Caco-2 (cell line): ENCODE results near the gene FASTKD1. TPM values are rescaled to one million over a fixed set of nuclear protein-coding genes. Genes with fewer than 3 reads are reported as not detected.

Experiments used
- BruUV-seq: library from RNA; stranded (reverse); fragments of 400-500 nt; replicated peaks from 2 replicates; lab custom pipeline; 2021; lab: Mats Ljungman, UMichigan
- CTCF ChIA-PET: fragments of 300-600 bp; sonication (Branson Sonifier 250); formaldehyde crosslinking; loops from one replicate; lab custom pipeline; 2022; ENCODE audit warnings: antibody characterized with exemption; lab: Charles Lee
- POLR2A ChIA-PET: fragments of 300-600 bp; sonication (Branson Sonifier 250); formaldehyde crosslinking; loops from one replicate; lab custom pipeline; 2022; ENCODE audit warnings: antibody characterized with exemption; lab: Charles Lee
- DNase-seq, 2 experiments: peaks; one replicate each; pipeline versions ENCODE4 v3.0.0 to v3.0.0-alpha.2; 2020 to 2022
- H3K27me3 ChIP-seq: replicated peaks from 2 replicates; pipeline ENCODE4 v1.6.0; 2011; ENCODE audit warnings: low read length; ENCODE audit not compliant: control insufficient read depth, insufficient read depth
- H3K36me3 ChIP-seq: 2 replicates; pipeline ENCODE4 v1.5.1; 2011; ENCODE audit warnings: low read length; ENCODE audit not compliant: control insufficient read depth, insufficient read depth
- H3K4me1 ChIP-seq: fragments of 250-450 bp; sonication (Bioruptor Pico); 2 replicates; pipeline ENCODE4 v1.5.1; 2020; ENCODE audit warnings: mild to moderate bottlenecking
- H3K4me3 ChIP-seq: 2 replicates; pipeline ENCODE4 v1.5.1; 2011; ENCODE audit warnings: low read depth, mild to moderate bottlenecking, control low read depth, low read length
- H3K9me3 ChIP-seq: fragments of 250-450 bp; sonication (Bioruptor Pico); 2 replicates; pipeline ENCODE4 v1.5.1; 2020; ENCODE audit warnings: mild to moderate bottlenecking, moderate library complexity
- H3K27ac Mint-ChIP-seq: one replicate; pipeline ENCODE4 v1.8.0; 2022; ENCODE audit warnings: mixed read lengths; ENCODE audit not compliant: unreplicated experiment
- H3K27me3 Mint-ChIP-seq: one replicate; pipeline ENCODE4 v1.8.0; 2022; ENCODE audit warnings: mixed read lengths; ENCODE audit not compliant: insufficient read depth, unreplicated experiment
- H3K36me3 Mint-ChIP-seq: one replicate; pipeline ENCODE4 v1.8.0; 2022; ENCODE audit warnings: mild to moderate bottlenecking, mixed read lengths; ENCODE audit not compliant: insufficient read depth, unreplicated experiment
- H3K4me1 Mint-ChIP-seq: one replicate; pipeline ENCODE4 v1.8.0; 2022; ENCODE audit warnings: low read depth, mixed read lengths; ENCODE audit not compliant: unreplicated experiment
- H3K4me3 Mint-ChIP-seq: one replicate; pipeline ENCODE4 v1.8.0; 2022; ENCODE audit warnings: mild to moderate bottlenecking, moderate library complexity, mixed read lengths; ENCODE audit not compliant: unreplicated experiment
- H3K9me3 Mint-ChIP-seq: one replicate; pipeline ENCODE4 v1.8.0; 2022; ENCODE audit warnings: mixed read lengths; ENCODE audit not compliant: unreplicated experiment
- CTCF ChIP-seq, 2 experiments: fragments of 200-600 bp in 1 of 2; IDR thresholded peaks; 1 replicate in 1 of 2; 2 replicates in 1 of 2; pipeline versions ENCODE4 v1.5.1 to v1.8.0; 2011 to 2022; ENCODE audit warnings: antibody characterized with exemption in 1 of 2, control low read depth in 1 of 2, inconsistent platforms in 1 of 2, low read depth in 1 of 2, low read length in 1 of 2, mild to moderate bottlenecking in 1 of 2, moderate library complexity in 1 of 2; ENCODE audit not compliant: insufficient read depth in 1 of 2, severe bottlenecking in 1 of 2, unreplicated experiment in 1 of 2
- intact Hi-C: fragments of 100-400 bp; cut with micrococcal nuclease; formaldehyde crosslinking; loops from one replicate; pipeline ENCODE4 v1.10.0; 2022; ENCODE audit not compliant: unreplicated experiment
- total RNA-seq: library from RNA; stranded (reverse); gene quantifications from 2 replicates; pipeline ENCODE4 v1.2.3, GENCODE V29; 2022

The FASTKD1 gene
- total RNA-seq, 1 experiment from 2014 or later, result 27.6 TPM

GRCh38 chr2:169509298-169509885 lies 64.3 kb downstream of the FASTKD1 start, which contains the start of gene KLHL41:
Gene KLHL41, plus strand, starts transcription at chr2:169509702. Its CDS starts 77 bp downstream, at chr2:169509779.
- H3K4me1 ChIP-seq, result no peaks in the 10 kb centered on the region; the same call in none of the 2 replicates
- no peak within 1 kb of the TSS for H3K4me3 Mint-ChIP-seq
- no peak for TF ChIP-seq CTCF (IDR thresholded peaks at IDR 0.05; ENCODE audit: insufficient read depth in 1 of 2, low read depth in 1 of 2, low read length in 1 of 2, severe bottlenecking in 1 of 2, unreplicated experiment in 1 of 2)
- H3K27me3 ChIP-seq, result no peaks in the 10 kb centered on the region
- H3K9me3 ChIP-seq, result no peaks in the 10 kb centered on the region
- BruUV-seq, result no TSS peak
- DNase-seq, result no peak
- POLR2A ChIA-PET, result no interaction called here
- no peak within 1 kb of the TSS for H3K4me3 ChIP-seq
- no peaks in the 10 kb centered on the region for H3K4me1 Mint-ChIP-seq
- H3K9me3 Mint-ChIP-seq, result no peaks in the 10 kb centered on the region
- CTCF ChIA-PET, result no interaction called here
- intact Hi-C loops, result no loop called here
- H3K36me3 ChIP-seq, result no peaks in the 10 kb centered on the region
- H3K36me3 Mint-ChIP-seq, result no peaks in the 10 kb centered on the region
- no peaks in the 10 kb centered on the region for H3K27me3 Mint-ChIP-seq
- no peak within 1 kb of the TSS for H3K27ac Mint-ChIP-seq

DNA sequence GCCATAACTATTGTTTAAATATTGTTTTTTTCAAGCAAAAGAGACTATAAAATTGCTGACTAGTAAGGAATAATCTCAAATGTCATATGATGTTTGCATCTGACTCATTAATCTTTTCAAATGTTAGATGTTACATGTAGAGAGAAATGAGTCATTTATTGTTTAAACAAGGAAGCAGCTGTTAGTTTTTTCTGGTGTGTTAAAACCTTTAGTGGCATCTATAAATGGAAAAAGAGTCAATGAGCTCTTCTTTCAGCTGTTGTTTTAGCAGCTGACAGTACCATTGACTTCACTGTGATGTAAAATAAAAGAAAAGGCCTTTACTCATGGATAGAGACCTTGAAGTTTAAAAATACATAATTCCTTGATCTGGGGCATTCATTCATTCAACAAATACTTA lies 66.0 kb downstream of the FASTKD1 start:
- Histone ChIP-seq H3K4me1 (no peaks in the 10 kb centered on the region; the same call in none of the 2 replicates), H3K27me3 (no peaks in the 10 kb centered on the region), H3K36me3 (no peaks in the 10 kb centered on the region), H3K9me3 (no peaks in the 10 kb centered on the region), H3K4me3 (no peak overlapping the region)
- BruUV-seq, result no TSS peak
- no peaks in the 10 kb centered on the region for H3K27me3 Mint-ChIP-seq
- no peak overlapping the region for H3K27ac Mint-ChIP-seq
- no peaks in the 10 kb centered on the region for H3K9me3 Mint-ChIP-seq
- no peak for TF ChIP-seq CTCF (IDR thresholded peaks at IDR 0.05; ENCODE audit: insufficient read depth in 1 of 2, low read depth in 1 of 2, low read length in 1 of 2, severe bottlenecking in 1 of 2, unreplicated experiment in 1 of 2)
- no peak overlapping the region for H3K4me3 Mint-ChIP-seq
- H3K4me1 Mint-ChIP-seq, result no peaks in the 10 kb centered on the region
- intact Hi-C loops, result no loop called here
- no peak for DNase-seq
- ChIA-PET POLR2A (no interaction called here), CTCF (no interaction called here)
- no peaks in the 10 kb centered on the region for H3K36me3 Mint-ChIP-seq

DNA sequence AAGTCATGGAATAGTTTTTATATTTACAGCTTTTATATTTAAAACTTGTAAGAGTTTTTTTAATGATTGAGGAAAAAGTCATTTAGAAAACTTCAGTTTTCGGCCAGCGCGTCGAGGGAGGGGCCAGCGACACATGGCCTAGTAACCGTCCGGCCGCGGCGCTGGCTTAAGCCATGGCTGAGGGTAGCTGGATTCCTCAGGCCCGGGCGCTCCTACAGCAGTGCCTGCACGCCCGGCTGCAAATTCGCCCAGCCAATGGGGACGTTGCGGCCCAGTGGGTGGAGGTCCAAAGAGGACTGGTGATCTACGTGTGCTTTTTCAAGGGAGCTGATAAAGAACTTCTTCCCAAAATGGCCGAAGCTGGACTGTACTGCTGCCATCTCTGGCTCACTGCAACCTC lies 69.0 kb downstream of the FASTKD1 start:
- Mint-ChIP-seq H3K27ac (no peak overlapping the region), H3K4me1 (no peaks in the 10 kb centered on the region), H3K36me3 (no peaks in the 10 kb centered on the region), H3K9me3 (no peaks in the 10 kb centered on the region), H3K27me3 (no peaks in the 10 kb centered on the region), H3K4me3 (no peak overlapping the region)
- POLR2A ChIA-PET, result no interaction called here
- Histone ChIP-seq H3K36me3 (no peaks in the 10 kb centered on the region), H3K27me3 (no peaks in the 10 kb centered on the region), H3K4me3 (no peak overlapping the region), H3K4me1 (no peaks in the 10 kb centered on the region), H3K9me3 (no peaks in the 10 kb centered on the region)
- intact Hi-C loops, result no loop called here
- no TSS peak for BruUV-seq
- DNase-seq, result no peak
- TF ChIP-seq CTCF (IDR thresholded peaks at IDR 0.05; ENCODE audit: insufficient read depth in 1 of 2, low read depth in 1 of 2, low read length in 1 of 2, severe bottlenecking in 1 of 2, unreplicated experiment in 1 of 2), result no peak
- CTCF ChIA-PET, result no interaction called here
